ENCODE results near the gene MINDY2.
"Not testable (repeated sequence)": the region's sequence is repeated elsewhere in the genome, so short reads cannot be mapped to it uniquely, and the experiment has no call there.

Gene MINDY2

GRCh38 chr15:58856621-58857020 lies 85.5 kb downstream of the MINDY2 start:
- not testable (repeated sequence) for H3K4me1 ChIP-seq (ENCODE audit: insufficient read depth, low read length); H3K27me3 ChIP-seq (ENCODE audit: insufficient read depth, low read length); H3K4me3 ChIP-seq (ENCODE audit: low read length); H3K9me3 ChIP-seq (ENCODE audit: low read length); H2AFZ ChIP-seq (ENCODE audit: low read depth, low read length)
- H3K36me3 ChIP-seq (ENCODE audit: insufficient read depth, low read length) = peaks cover 10% of the 10 kb centered on the region

GRCh38 chr15:58862326-58862725 lies 91.2 kb downstream of the MINDY2 start:
- Histone ChIP-seq H3K4me3 (ENCODE audit: low read length) (no peak overlapping the region), H2AFZ (ENCODE audit: low read depth, low read length) (no peak overlapping the region), H3K27me3 (ENCODE audit: insufficient read depth, low read length) (no peaks in the 10 kb centered on the region), H3K36me3 (ENCODE audit: insufficient read depth, low read length) (peaks cover 1% of the 10 kb centered on the region), H3K9me3 (ENCODE audit: low read length) (no peaks in the 10 kb centered on the region), H3K4me1 (ENCODE audit: insufficient read depth, low read length) (no peaks in the 10 kb centered on the region)

GRCh38 chr15:58864602-58865424 lies 93.7 kb downstream of the MINDY2 start:
- Histone ChIP-seq H3K27me3 (ENCODE audit: insufficient read depth, low read length) (no peaks in the 10 kb centered on the region), H3K4me1 (ENCODE audit: insufficient read depth, low read length) (no peaks in the 10 kb centered on the region), H3K9me3 (ENCODE audit: low read length) (no peaks in the 10 kb centered on the region), H2AFZ (ENCODE audit: low read depth, low read length) (no peak overlapping the region), H3K4me3 (ENCODE audit: low read length) (no peak overlapping the region), H3K36me3 (ENCODE audit: insufficient read depth, low read length) (no peaks in the 10 kb centered on the region)

DNA sequence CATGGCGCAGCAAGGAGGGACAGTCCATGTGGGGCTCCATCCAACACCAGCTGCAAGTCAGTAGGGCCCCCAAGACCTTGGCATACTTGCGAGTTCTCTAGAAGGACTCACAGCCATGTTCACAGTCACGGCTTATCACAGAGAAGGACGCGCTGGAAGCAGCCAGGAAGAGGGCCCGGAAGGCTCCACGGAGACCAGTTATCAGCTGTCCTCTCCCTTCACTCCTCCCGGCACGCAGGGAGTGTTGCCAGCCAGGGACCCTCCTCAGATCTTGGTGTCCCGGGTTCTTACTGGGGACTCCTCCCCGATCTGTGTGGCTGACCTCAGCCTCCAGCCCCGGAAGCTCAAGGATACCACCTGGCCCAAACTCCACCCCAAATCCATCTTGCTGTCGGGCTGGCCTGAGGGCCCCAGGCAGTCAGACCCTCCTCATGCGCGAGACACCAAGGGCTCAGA lies 94.4 kb downstream of the MINDY2 start:
- Histone ChIP-seq H3K36me3 (ENCODE audit: insufficient read depth, low read length) (no peaks in the 10 kb centered on the region), H2AFZ (ENCODE audit: low read depth, low read length) (no peak overlapping the region), H3K9me3 (ENCODE audit: low read length) (no peaks in the 10 kb centered on the region), H3K4me1 (ENCODE audit: insufficient read depth, low read length) (no peaks in the 10 kb centered on the region), H3K27me3 (ENCODE audit: insufficient read depth, low read length) (no peaks in the 10 kb centered on the region), H3K4me3 (ENCODE audit: low read length) (no peak overlapping the region)

DNA sequence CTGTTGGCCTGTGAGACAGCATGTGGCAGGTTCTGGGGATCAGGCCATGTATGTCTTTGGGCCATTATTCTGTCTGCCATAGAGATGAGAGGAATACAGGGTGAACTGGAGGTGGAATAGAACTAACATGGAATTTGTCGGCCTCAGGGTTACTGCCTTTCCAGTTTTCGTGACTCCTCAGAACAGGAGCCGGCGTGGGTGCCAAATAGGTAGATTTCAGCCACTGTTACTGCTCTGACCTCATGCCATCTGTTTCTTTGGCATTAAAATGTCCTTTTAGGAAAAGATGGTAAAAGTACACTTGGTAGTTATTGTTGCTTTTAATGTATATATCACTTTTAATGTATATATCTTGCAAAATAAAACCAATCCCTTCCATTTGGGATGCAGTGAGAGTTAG lies 96.8 kb downstream of the MINDY2 start:
- Histone ChIP-seq H3K4me1 (ENCODE audit: insufficient read depth, low read length) (no peaks in the 10 kb centered on the region), H3K4me3 (ENCODE audit: low read length) (no peak overlapping the region), H3K36me3 (ENCODE audit: insufficient read depth, low read length) (no peaks in the 10 kb centered on the region), H3K9me3 (ENCODE audit: low read length) (no peaks in the 10 kb centered on the region), H3K27me3 (ENCODE audit: insufficient read depth, low read length) (no peaks in the 10 kb centered on the region), H2AFZ (ENCODE audit: low read depth, low read length) (no peak overlapping the region)

GRCh38 chr15:58870451-58870850 lies 99.3 kb downstream of the MINDY2 start:
- no peaks in the 10 kb centered on the region for H3K27me3 ChIP-seq (ENCODE audit: insufficient read depth, low read length)
- no peaks in the 10 kb centered on the region for H3K9me3 ChIP-seq (ENCODE audit: low read length)
- no peaks in the 10 kb centered on the region for H3K36me3 ChIP-seq (ENCODE audit: insufficient read depth, low read length)
- no peaks in the 10 kb centered on the region for H3K4me1 ChIP-seq (ENCODE audit: insufficient read depth, low read length)
- H3K4me3 ChIP-seq (ENCODE audit: low read length) = no peak overlapping the region
- H2AFZ ChIP-seq (ENCODE audit: low read depth, low read length) = no peak overlapping the region

GRCh38 chr15:58873267-58873666 lies 102.2 kb downstream of the MINDY2 start:
- Histone ChIP-seq H2AFZ (ENCODE audit: low read depth, low read length) (no peak overlapping the region), H3K27me3 (ENCODE audit: insufficient read depth, low read length) (no peaks in the 10 kb centered on the region), H3K9me3 (ENCODE audit: low read length) (no peaks in the 10 kb centered on the region), H3K4me3 (ENCODE audit: low read length) (no peak overlapping the region), H3K4me1 (ENCODE audit: insufficient read depth, low read length) (no peaks in the 10 kb centered on the region), H3K36me3 (ENCODE audit: insufficient read depth, low read length) (peaks cover 14% of the 10 kb centered on the region)

GRCh38 chr15:58875343-58875742 lies 104.2 kb downstream of the MINDY2 start:
- Histone ChIP-seq H3K27me3 (ENCODE audit: insufficient read depth, low read length) (no peaks in the 10 kb centered on the region), H2AFZ (ENCODE audit: low read depth, low read length) (no peak overlapping the region), H3K9me3 (ENCODE audit: low read length) (peaks cover 2% of the 10 kb centered on the region), H3K36me3 (ENCODE audit: insufficient read depth, low read length) (peaks cover 35% of the 10 kb centered on the region), H3K4me3 (ENCODE audit: low read length) (no peak overlapping the region), H3K4me1 (ENCODE audit: insufficient read depth, low read length) (no peaks in the 10 kb centered on the region)

DNA sequence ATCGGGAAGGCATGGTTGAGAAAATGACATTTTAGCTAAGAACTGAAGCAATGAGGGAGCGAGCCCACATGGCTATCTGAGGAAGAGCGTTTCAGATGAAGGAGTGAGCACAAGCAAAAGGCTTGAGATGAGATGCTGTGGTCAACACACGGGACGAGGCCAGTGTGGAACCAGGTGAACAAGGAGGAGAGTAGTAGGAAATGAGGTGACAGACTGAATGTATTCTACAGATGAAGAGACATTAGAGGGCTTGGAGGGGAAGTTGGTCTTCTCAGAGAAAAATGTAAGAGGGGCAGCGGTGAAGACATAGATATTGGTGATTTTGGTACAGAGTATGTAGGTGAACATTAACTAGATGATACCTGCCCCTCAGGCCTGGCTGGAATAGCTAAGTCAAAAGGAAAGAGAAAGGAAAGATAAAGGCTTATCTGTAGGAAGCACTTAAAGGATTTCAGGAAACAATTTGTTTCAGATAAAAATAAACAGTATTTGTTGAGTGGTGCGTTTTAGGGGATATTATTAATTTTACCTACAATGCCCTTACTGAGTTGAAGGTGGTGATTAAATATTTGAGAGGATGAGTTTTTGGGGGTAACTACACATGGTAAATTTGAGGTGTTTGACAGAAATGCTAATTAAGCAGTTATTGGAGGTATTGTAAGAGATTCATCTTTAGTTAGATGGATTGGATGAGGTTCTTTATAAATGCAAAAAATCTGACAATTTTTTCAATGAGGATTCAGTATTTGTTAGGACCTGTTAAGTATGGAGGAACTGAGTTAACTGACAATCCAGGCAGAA lies 105.4 kb downstream of the MINDY2 start:
- Histone ChIP-seq H3K9me3 (ENCODE audit: low read length) (peaks cover 2% of the 10 kb centered on the region), H2AFZ (ENCODE audit: low read depth, low read length) (no peak overlapping the region), H3K4me1 (ENCODE audit: insufficient read depth, low read length) (no peaks in the 10 kb centered on the region), H3K36me3 (ENCODE audit: insufficient read depth, low read length) (peaks cover 46% of the 10 kb centered on the region), H3K27me3 (ENCODE audit: insufficient read depth, low read length) (no peaks in the 10 kb centered on the region), H3K4me3 (ENCODE audit: low read length) (no peak overlapping the region)

DNA sequence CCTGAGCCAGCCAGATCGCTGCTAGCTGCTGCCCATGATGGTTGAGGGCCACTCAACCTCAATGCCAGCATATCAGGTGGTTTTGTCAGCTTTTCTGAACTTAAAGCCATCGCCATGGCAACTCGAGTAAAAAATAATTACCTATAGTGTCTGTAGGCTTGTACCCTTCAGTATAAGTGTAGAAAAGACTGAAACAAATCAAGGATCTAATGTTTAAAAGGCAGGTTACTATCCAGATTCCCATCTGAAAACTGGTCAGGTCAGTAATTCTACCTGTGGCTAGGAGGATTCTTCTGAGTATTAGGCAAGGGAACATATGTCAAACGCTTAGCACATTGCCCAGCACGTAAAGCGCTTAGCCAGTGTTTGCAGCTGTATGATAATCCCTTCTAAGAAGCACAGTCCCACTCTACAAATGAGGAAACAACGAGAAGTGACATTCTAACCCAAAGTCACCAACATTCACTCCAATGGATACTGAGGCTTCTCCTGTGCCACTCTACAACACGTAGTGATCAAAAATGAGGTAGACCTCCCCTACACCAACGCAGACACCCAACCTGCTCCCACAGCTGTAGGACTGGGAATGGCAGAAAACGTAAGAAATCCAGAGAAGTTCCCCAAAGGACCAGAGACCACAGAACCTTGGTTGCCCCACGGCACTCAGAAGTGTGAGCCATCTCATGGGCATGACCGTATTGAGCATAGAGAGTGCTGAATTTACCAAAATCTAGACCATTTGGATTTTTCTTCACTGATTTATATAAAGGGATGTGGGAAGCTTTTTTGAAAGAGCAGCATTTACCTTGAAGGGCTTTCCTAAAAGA lies 107.1 kb downstream of the MINDY2 start:
- H3K36me3 ChIP-seq (ENCODE audit: insufficient read depth, low read length) = peaks cover 59% of the 10 kb centered on the region

DNA sequence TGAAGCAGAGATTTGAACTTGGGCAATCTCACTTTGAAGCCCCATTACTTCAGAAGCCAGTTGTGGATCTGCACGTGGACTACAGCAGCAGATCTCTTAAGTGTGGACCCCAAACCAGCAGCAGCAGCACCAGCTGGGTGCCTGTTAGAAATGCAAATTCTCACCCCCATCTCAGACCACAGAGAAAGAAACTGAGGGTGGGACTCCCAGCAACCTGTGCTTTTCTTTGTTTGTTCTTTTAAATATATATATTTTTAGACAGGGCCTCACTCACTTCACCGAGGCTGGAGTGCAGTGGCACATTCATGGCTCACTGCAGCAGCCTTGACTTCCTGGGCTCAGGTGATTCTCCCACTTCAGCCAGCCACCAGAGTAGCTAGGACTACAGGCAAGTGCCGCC lies 109.2 kb downstream of the MINDY2 start:
- peaks cover 2% of the 10 kb centered on the region for H3K9me3 ChIP-seq (ENCODE audit: low read length)
- H3K36me3 ChIP-seq (ENCODE audit: insufficient read depth, low read length) = peaks cover 77% of the 10 kb centered on the region
- H3K4me3 ChIP-seq (ENCODE audit: low read length) = no peak overlapping the region
- H2AFZ ChIP-seq (ENCODE audit: low read depth, low read length) = no peak overlapping the region
- H3K4me1 ChIP-seq (ENCODE audit: insufficient read depth, low read length) = no peaks in the 10 kb centered on the region
- H3K27me3 ChIP-seq (ENCODE audit: insufficient read depth, low read length) = no peaks in the 10 kb centered on the region

More for the DNA sequence above, 107.1 kb downstream of the MINDY2 start:
- no peak overlapping the region for H3K4me3 ChIP-seq (ENCODE audit: low read length)
- no peak overlapping the region for H2AFZ ChIP-seq (ENCODE audit: low read depth, low read length)
- H3K27me3 ChIP-seq (ENCODE audit: insufficient read depth, low read length) = no peaks in the 10 kb centered on the region
- H3K4me1 ChIP-seq (ENCODE audit: insufficient read depth, low read length) = no peaks in the 10 kb centered on the region
- peaks cover 2% of the 10 kb centered on the region for H3K9me3 ChIP-seq (ENCODE audit: low read length)

DNA sequence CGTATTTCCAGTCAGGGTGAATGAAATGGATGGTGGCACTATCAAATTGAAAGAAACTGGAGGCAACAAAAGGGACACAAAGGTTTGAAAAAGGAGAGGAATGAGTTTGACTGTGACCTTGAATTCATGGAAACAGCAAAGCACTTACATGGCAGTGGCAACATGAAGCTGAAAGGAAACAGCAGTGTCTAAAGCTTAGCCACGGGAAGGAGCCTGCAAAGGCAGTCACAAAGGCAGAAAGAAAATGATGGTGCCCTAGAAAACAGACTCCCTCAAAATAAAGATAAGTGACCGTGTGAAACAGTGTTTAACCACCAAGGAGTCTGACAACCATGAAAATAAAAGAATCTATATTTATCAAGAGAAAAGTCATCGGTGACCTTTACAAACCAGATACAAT lies 111.1 kb downstream of the MINDY2 start:
- Histone ChIP-seq H3K27me3 (ENCODE audit: insufficient read depth, low read length) (no peaks in the 10 kb centered on the region), H3K4me3 (ENCODE audit: low read length) (no peak overlapping the region), H3K36me3 (ENCODE audit: insufficient read depth, low read length) (peaks cover 86% of the 10 kb centered on the region), H2AFZ (ENCODE audit: low read depth, low read length) (no peak overlapping the region), H3K4me1 (ENCODE audit: insufficient read depth, low read length) (no peaks in the 10 kb centered on the region), H3K9me3 (ENCODE audit: low read length) (peaks cover 2% of the 10 kb centered on the region)

GRCh38 chr15:58883926-58884325 lies 112.8 kb downstream of the MINDY2 start:
- H3K4me3 ChIP-seq (ENCODE audit: low read length); H3K4me1 ChIP-seq (ENCODE audit: insufficient read depth, low read length); H2AFZ ChIP-seq (ENCODE audit: low read depth, low read length); H3K27me3 ChIP-seq (ENCODE audit: insufficient read depth, low read length); H3K9me3 ChIP-seq (ENCODE audit: low read length): not testable (repeated sequence)
- peaks cover 91% of the 10 kb centered on the region for H3K36me3 ChIP-seq (ENCODE audit: insufficient read depth, low read length)
